H1 (cell line): ENCODE results near the gene HTRA1. TPM values are rescaled to one million over a fixed set of nuclear protein-coding genes. Genes with fewer than 3 reads are reported as not detected.

ENCODE experiments used
- polyA plus RNA-seq, 7 experiments: library from polyadenylated mRNA; depleted of rRNA in 3 of 7; stranded (reverse) in 5 of 7; unstranded in 2 of 7; fragments of >200 nt in 5 of 7; fragments of 200-250 nt in 2 of 7; gene quantifications; 1 replicate in 5 of 7; 2 replicates in 1 of 7; 4 replicates in 1 of 7; pipeline versions ENCODE4 v1.2.1 to v1.2.3, GENCODE V29; 2011 to 2013; ENCODE audit warnings: missing spikeins in 2 of 7, mixed read lengths in 2 of 7
- total RNA-seq: library from RNA; stranded (reverse); fragmentation: NEBNext Ultra II Directional; extraction: Animal tissue kit (Norgen Biotek cat#: 25700); gene quantifications from 2 replicates; pipeline ENCODE4 v1.2.1, GENCODE V29; 2021
- TF ChIP-seq, protein P1 (sequence below): fragments of 300-600 bp; sonication (generic); IDR thresholded peaks from 2 replicates; pipeline ENCODE4 v1.7.1; 2012; ENCODE audit warnings: low read length, moderate library complexity, mild to moderate bottlenecking, inconsistent platforms; ENCODE audit not compliant: insufficient replicate concordance

Gene HTRA1
- total and polyA plus RNA-seq, 2 of the 8 experiments (the other 6 are each of a cell fraction or from before 2014, with no cell fraction given), result 15.8 to 20.1 TPM

DNA sequence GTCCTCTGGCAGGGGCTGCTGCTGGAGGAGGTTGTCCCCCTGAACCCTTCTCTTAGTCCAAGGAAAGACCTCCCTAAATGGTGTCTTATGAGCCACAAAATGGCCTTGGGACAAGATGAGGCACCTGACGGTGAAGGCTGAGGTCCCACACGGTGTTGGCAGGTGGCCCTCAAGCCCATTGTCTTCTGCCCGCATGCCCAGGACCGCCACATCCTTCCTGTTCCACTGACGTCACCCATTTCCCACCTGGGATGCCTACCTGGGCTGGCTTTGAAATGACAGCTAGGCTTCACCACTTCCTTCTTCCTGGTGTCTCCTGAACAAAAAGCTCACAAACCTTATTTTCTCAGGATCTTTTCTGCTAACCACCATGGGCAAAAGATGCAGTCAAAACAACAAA, 97.1 kb downstream of the HTRA1 start (continued):
- TF ChIP-seq, protein P1, sequence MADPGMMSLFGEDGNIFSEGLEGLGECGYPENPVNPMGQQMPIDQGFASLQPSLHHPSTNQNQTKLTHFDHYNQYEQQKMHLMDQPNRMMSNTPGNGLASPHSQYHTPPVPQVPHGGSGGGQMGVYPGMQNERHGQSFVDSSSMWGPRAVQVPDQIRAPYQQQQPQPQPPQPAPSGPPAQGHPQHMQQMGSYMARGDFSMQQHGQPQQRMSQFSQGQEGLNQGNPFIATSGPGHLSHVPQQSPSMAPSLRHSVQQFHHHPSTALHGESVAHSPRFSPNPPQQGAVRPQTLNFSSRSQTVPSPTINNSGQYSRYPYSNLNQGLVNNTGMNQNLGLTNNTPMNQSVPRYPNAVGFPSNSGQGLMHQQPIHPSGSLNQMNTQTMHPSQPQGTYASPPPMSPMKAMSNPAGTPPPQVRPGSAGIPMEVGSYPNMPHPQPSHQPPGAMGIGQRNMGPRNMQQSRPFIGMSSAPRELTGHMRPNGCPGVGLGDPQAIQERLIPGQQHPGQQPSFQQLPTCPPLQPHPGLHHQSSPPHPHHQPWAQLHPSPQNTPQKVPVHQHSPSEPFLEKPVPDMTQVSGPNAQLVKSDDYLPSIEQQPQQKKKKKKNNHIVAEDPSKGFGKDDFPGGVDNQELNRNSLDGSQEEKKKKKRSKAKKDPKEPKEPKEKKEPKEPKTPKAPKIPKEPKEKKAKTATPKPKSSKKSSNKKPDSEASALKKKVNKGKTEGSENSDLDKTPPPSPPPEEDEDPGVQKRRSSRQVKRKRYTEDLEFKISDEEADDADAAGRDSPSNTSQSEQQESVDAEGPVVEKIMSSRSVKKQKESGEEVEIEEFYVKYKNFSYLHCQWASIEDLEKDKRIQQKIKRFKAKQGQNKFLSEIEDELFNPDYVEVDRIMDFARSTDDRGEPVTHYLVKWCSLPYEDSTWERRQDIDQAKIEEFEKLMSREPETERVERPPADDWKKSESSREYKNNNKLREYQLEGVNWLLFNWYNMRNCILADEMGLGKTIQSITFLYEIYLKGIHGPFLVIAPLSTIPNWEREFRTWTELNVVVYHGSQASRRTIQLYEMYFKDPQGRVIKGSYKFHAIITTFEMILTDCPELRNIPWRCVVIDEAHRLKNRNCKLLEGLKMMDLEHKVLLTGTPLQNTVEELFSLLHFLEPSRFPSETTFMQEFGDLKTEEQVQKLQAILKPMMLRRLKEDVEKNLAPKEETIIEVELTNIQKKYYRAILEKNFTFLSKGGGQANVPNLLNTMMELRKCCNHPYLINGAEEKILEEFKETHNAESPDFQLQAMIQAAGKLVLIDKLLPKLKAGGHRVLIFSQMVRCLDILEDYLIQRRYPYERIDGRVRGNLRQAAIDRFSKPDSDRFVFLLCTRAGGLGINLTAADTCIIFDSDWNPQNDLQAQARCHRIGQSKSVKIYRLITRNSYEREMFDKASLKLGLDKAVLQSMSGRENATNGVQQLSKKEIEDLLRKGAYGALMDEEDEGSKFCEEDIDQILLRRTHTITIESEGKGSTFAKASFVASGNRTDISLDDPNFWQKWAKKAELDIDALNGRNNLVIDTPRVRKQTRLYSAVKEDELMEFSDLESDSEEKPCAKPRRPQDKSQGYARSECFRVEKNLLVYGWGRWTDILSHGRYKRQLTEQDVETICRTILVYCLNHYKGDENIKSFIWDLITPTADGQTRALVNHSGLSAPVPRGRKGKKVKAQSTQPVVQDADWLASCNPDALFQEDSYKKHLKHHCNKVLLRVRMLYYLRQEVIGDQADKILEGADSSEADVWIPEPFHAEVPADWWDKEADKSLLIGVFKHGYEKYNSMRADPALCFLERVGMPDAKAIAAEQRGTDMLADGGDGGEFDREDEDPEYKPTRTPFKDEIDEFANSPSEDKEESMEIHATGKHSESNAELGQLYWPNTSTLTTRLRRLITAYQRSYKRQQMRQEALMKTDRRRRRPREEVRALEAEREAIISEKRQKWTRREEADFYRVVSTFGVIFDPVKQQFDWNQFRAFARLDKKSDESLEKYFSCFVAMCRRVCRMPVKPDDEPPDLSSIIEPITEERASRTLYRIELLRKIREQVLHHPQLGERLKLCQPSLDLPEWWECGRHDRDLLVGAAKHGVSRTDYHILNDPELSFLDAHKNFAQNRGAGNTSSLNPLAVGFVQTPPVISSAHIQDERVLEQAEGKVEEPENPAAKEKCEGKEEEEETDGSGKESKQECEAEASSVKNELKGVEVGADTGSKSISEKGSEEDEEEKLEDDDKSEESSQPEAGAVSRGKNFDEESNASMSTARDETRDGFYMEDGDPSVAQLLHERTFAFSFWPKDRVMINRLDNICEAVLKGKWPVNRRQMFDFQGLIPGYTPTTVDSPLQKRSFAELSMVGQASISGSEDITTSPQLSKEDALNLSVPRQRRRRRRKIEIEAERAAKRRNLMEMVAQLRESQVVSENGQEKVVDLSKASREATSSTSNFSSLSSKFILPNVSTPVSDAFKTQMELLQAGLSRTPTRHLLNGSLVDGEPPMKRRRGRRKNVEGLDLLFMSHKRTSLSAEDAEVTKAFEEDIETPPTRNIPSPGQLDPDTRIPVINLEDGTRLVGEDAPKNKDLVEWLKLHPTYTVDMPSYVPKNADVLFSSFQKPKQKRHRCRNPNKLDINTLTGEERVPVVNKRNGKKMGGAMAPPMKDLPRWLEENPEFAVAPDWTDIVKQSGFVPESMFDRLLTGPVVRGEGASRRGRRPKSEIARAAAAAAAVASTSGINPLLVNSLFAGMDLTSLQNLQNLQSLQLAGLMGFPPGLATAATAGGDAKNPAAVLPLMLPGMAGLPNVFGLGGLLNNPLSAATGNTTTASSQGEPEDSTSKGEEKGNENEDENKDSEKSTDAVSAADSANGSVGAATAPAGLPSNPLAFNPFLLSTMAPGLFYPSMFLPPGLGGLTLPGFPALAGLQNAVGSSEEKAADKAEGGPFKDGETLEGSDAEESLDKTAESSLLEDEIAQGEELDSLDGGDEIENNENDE, result no peak
